Glomerular endothelial cell (primary cell): ENCODE measurements around the gene ARHGAP15. TPM values are rescaled to one million over a fixed set of nuclear protein-coding genes. Genes with fewer than 3 reads are reported as not detected.
"Not testable (repeated sequence)": the region's sequence is repeated elsewhere in the genome, so short reads cannot be mapped to it uniquely, and the experiment has no call there.

Experiments
- DNase-seq: peaks from one replicate; pipeline ENCODE4 v3.0.0-alpha.2; 2011; ENCODE audit warnings: low read depth, low spot score; ENCODE audit errors: extremely low read depth
- total RNA-seq: library from RNA; depleted of rRNA; stranded (reverse); fragments of >200 nt; gene quantifications from 2 replicates; pipeline ENCODE4 v1.2.3, GENCODE V29; 2015

Gene ARHGAP15
- total RNA-seq, 1 donor from 2014 or later = not detected

DNA sequence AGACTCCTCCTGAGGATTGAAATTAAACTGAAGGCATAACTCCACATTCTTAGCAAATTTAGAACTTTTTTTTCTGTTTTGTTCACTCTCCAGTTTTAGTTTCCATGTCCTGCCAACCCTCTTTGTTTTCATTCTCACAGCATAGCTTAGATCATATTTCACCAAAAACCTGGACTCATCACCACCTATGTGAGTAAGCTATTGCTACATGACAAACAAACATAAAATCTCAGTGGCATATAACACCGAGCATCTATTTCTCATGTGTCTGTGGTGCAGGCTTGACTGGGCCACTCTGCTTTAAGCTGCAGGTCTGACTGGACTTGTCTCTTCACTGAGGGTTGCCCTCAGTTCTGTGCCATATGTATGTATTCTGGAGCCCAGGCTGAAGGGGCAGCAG is 385.2 kb downstream of the ARHGAP15 start:
- DNase-seq = no peak

- DNase-seq = no peak
These were observed 386.1 kb downstream of the ARHGAP15 start for GRCh38 chr2:143515318-143515717.

DNA sequence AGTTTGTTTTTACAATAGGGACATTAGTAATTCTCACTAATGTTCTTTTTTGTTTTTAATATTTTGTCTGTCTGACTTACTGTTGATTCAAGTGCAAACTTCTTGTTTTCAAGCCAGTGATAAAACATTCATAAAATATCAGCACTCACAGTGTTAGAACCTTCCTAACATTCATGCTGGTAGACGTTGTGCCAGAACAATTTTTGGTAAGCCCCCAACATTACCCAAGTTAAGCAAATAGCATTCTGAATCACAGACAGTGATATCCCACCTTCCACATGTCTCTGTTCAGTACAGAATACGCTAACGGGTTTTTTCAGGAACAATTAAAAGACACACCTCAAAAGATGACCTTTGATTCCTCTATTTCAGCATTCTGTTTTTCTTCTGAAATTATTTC is 390.3 kb downstream of the ARHGAP15 start:
- no peak for DNase-seq

- DNase-seq = no peak
These were observed 392.2 kb downstream of the ARHGAP15 start for GRCh38 chr2:143521396-143521795.

DNA sequence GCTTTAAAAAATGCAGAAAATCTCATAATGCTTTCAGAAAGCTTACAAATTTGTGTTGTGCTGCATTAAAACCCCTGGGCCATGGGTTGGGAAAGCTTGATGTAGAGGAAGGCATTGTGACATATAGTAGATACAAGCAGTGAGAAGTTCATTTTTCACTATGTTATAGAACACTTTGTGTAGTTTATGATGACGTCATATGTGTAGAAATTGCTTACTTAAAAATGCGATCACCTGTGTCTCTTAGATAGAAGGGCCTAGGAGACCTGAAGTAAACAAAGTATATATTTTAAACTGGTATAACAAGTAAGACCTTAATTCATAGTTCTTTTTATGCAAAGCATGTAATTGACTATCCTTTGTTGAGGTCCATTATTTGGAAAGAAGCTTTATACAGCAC is 393.5 kb downstream of the ARHGAP15 start:
- DNase-seq = no peak

DNA sequence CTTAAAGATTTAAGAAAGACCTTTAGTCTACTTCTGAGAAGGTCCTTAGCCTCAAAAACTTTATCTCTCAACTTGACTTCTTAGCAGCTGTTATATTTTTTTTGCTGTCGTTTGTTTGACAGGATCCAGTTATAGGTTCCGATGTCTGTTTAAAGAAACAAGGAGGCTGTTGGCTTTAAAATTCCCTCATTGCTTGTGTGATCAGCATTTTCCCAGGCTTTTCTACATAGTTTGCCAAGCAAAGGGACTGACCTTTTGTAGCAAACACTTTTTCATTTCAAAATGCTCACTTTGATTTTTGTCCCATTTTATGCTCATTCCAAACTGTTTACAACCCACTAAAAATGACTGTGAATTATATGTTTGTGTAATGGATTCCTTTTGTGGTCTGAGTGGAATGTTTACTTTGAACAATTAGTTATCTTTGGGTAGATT is 394.9 kb downstream of the ARHGAP15 start:
- DNase-seq = no peak

- no peak for DNase-seq
These were observed 395.6 kb downstream of the ARHGAP15 start for GRCh38 chr2:143524559-143525401.

- no peak for DNase-seq
These were observed 396.2 kb downstream of the ARHGAP15 start for GRCh38 chr2:143525402-143525860.

DNA sequence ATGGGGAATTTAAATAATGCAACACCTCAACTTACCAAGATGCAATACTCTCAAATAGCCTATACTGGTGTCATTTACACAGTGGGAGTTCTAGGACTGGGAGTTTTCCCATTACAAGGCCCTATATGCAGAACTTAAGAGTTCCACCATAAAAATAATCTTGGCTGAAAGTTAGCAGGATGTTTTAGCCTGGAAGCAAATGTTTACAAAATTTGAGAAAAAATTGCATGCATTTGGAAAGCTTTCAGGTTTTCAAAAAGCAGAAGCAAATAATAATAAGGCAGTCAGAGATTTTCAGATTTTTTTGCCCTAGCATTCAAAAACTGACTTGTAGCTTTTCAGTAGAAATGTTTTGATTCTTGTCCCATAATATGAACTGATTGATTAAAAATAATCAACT is 397.3 kb downstream of the ARHGAP15 start:
- no peak for DNase-seq

DNA sequence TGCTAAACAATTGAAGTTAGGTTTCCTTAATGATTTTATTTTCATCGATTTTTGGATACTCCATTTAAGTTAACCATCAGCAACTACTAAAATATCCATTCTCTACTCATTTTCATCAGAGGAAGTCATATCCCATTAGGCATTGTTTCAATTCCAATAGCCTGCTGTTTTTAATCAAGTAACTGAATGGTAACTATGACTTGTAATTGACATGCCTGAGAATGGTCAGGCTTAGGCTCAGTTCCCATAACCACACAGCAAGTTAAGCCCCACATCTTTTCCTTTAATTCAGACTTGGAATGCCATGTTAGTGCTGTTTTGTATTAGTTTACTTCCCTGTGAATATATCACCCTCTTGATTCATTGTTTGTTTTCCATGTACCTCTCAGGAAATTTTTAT is 398.8 kb downstream of the ARHGAP15 start:
- DNase-seq = no peak

GRCh38 chr2:143529118-143529720 is 400.0 kb downstream of the ARHGAP15 start:
- DNase-seq = no peak

GRCh38 chr2:143530758-143531157 is 401.5 kb downstream of the ARHGAP15 start:
- DNase-seq = no peak

DNA sequence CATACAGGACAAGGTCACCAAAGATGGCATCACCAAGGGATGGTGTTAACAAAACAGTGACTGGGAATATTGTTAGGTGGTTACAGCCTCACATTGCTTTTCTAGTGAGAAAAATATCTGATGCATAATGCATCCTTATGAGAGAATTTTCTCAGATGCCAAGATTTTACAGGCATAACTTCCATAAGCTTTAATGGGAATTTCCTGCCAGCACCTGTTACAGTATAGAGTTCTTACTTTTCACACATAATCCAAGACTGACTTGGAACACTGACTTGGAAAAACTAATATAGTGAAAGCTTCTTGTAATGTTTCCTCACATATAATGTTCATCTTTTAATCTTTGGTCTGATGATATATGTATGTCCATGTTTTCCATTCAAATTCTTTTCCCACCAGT is 402.8 kb downstream of the ARHGAP15 start:
- no peak for DNase-seq

GRCh38 chr2:143533846-143534245 is 404.6 kb downstream of the ARHGAP15 start:
- DNase-seq = no peak

GRCh38 chr2:143535802-143536201 is 406.6 kb downstream of the ARHGAP15 start:
- DNase-seq = no peak

DNA sequence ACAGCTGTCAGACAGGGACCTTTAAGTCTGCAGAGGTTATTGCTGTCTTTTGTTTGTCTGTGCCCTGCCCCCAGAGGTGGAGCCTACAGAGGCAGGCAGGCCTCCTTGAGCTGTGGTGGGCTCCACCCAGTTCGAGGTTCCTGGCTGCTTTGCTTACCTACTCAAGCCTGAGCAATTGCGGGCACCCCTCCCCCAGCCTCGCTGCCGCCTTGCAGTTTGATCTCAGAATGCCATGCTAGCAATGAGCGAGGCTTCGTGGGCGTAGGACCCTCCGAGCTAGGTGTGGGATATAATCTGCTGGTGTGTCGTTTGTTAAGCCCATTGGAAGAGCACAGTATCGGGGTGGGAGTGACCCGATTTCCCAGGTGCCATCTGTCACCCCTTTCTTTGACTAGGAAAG is 412.7 kb downstream of the ARHGAP15 start:
- DNase-seq = not testable (repeated sequence)

DNA sequence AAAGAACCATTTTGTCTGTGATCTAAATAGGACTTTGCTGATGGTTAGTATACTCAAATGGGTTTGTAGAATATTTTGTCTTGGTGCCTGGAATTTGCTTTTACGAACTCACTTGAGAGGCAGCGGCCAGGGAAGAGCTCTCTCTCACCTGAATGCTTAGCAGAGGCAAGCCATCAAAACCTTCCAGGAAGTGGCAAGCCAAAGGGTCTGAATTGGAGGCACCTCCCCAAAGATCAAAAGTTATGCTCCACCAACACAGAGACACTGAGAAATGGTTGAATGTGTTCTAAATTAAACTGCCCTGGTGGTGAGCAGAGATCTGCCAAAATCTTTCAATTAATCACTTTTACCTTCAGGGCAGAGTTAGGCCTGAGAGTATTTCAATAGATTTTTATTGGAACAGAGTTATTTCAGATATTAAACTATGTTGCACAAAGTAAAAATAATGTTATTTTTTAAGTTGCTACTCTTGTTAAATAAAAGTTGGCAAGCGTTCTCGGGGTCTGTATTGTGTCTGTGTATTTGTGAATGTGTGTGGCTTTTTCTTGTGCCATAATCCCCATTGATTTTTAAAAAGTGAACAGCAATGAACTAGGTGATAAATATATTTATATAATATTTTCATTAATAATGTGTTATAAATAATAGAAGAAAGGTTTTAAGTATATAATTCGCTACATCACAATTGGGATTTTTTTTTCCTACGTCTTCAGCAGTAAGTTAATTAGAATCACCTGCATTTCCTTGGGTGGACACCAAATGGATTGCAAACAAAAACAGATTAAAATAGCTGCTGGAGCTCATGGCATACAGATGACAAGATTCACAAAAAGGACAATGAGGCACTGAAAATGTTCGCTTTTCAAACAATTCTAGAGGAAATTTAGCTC is 416.1 kb downstream of the ARHGAP15 start:
- no peak for DNase-seq

GRCh38 chr2:143545949-143546255 is 416.7 kb downstream of the ARHGAP15 start:
- no peak for DNase-seq

DNA sequence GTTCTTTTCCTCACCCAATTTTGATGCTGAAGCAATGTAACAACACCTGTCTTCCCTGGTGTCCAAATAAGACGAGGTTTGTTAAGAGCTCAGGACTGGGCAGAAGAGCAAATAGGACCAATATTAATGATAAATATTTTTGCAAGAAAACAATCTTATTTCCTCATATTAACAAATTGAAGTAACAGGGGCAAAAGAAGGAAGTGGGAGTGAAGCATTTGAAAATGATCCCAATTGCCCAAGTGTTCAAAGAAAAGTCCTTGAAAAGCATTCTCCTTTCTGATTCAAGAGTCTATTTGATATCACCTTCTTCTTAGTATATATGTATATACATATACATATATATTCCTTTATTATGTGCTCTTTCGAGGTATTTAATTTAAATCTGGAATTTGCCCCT is 418.8 kb downstream of the ARHGAP15 start:
- no peak for DNase-seq

DNA sequence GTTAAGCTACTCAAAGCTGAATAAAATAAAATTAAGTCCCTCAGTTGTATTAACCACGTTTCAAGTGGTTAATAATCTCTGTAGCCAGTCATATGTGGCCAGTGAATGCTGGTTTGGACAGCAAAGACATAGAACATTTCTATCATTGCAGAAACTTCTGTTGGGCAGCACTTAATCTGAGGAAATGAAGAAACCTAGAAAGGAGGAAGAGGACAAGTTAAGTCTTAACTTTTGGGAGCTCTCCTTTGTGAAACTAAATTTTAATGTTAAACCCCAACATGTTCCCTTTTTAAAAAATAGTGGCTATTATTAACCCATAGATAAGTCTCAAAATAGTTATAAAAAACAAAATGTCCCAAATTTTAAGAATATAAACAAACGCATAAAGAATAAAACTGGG is 421.3 kb downstream of the ARHGAP15 start:
- DNase-seq = no peak

GRCh38 chr2:143551971-143552650 is 422.9 kb downstream of the ARHGAP15 start:
- no peak for DNase-seq
